ENCODE data around the gene IGFBP6.

- no peak for TF ChIP-seq CTCF (IDR thresholded peaks at IDR 0.05)
- no peak for TF ChIP-seq POLR2A (IDR thresholded peaks at IDR 0.05)
These were observed 9.7 kb downstream of the IGFBP6 start for GRCh38 chr12:53107122-53107521.

Data from thyroid gland (tissue), 4 donors.